ENCODE measurements around the gene UNC5A.

GRCh38 chr5:176906126-176906525, 95.8 kb downstream of the UNC5A start:
- no peak for TF ChIP-seq FOXM1 (IDR thresholded peaks at IDR 0.05; ENCODE audit: borderline replicate concordance)
- no peak for TF ChIP-seq PKNOX1 (IDR thresholded peaks at IDR 0.05)
- TF ChIP-seq BHLHE40 (IDR thresholded peaks at IDR 0.05; ENCODE audit: borderline replicate concordance), result no peak
- TF ChIP-seq ARNT (IDR thresholded peaks at IDR 0.05), result no peak
- no peak for TF ChIP-seq LEF1 (IDR thresholded peaks at IDR 0.05; ENCODE audit: borderline replicate concordance)
- no peak for TF ChIP-seq TARDBP (IDR thresholded peaks at IDR 0.05)
- no peak for TF ChIP-seq SP1 (IDR thresholded peaks at IDR 0.05)
- no peak for TF ChIP-seq SUZ12 (IDR thresholded peaks at IDR 0.05)
- TF ChIP-seq CTBP1 (IDR thresholded peaks at IDR 0.05; ENCODE audit: borderline replicate concordance), result no peak
- no peak for TF ChIP-seq FOXK2 (IDR thresholded peaks at IDR 0.05)
- TF ChIP-seq NFRKB (IDR thresholded peaks at IDR 0.05), result no peak
- TF ChIP-seq HDGF (IDR thresholded peaks at IDR 0.05; ENCODE audit: borderline replicate concordance), result no peak

Measured in HEK293T (cell line).